Esophagus muscularis mucosa (tissue), 4 donors: Measurements from ENCODE around the gene CSMD2.

ENCODE experiments used
- CTCF ChIP-seq, 3 experiments: fragments of 200-600 bp in 2 of 3; fragments of 450-650 bp in 1 of 3; sonication (generic) in 2 of 3; IDR thresholded peaks; one replicate each; pipeline ENCODE4 v1.5.1; 2017 to 2019; ENCODE audit warnings: antibody characterized with exemption in 3 of 3, mild to moderate bottlenecking in 2 of 3, moderate library complexity in 1 of 3
- EP300 ChIP-seq: sonication (generic); formaldehyde crosslinking; IDR thresholded peaks from one replicate; pipeline ENCODE4 v1.6.1; 2017; ENCODE audit warnings: antibody characterized with exemption
- POLR2A ChIP-seq: fragments of 450-650 bp; IDR thresholded peaks from one replicate; pipeline ENCODE4 v1.6.1; 2017; ENCODE audit warnings: antibody characterized with exemption, moderate library complexity, mild to moderate bottlenecking, low read depth

- TF ChIP-seq CTCF (IDR thresholded peaks at IDR 0.05), result no peak
- TF ChIP-seq EP300, result no peak
- no peak for TF ChIP-seq POLR2A
These were observed 159.7 kb downstream of the CSMD2 start for GRCh38 chr1:34005309-34005708.
